Fibroblast of pulmonary artery (primary cell): ENCODE results near the gene FCN3.
A peak's percentile ranks its signal among the peaks of the same experiment; 100 is the strongest.

Experiments
- DNase-seq: peaks from one replicate; pipeline ENCODE4 v3.0.0-alpha.2; 2010; ENCODE audit warnings: low read depth
- H3K4me3 ChIP-seq: replicated peaks from 2 replicates; pipeline ENCODE4 v1.5.1; 2011; ENCODE audit warnings: low read depth, mild to moderate bottlenecking, control low read depth, low read length, moderate library complexity
- CTCF ChIP-seq: IDR thresholded peaks from 2 replicates; pipeline ENCODE4 v1.5.1; 2011; ENCODE audit warnings: mild to moderate bottlenecking, control low read depth, low read length, inconsistent platforms; ENCODE audit errors: missing control alignments

The FCN3 gene

DNA sequence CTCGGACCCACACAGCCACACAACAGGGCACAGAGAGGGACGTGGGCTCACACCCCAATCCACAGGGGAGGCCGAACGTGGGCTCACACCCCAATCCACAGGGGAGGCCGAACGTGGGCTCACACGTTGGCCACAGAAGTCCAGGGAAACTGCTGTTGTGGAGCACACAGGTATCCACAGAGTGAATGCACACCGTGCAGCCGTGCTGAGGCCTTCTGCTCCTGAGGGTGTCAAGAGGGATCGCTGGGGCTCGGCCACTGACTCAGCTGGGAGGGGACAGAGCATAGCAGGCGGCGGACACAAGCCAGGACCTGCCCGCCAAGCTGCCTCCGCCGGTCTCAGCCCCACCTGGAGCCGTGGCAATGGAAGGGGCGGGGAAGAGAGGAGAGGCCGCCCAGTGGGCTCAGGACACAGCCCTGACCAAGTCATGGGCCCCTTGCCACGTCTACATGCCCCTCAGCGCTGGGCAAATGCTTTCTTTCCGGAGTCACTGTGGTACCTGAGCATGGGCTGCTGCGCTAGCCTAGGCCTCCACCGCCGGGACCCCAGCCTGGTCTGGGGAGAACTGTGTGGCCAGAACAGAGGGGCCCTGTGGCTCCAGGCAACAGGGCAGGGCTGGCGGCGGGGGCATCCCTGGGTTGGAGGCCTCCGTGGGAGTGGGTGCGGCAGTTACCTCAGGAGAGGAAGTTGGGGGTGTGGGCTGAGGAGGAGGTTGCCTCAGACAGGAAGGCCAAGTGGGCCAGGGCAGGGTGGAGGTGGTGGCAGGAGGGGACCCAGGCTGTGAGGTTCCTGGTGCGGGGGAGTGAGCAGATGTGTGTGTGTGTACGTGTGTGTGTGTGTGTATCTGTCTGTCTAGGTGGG, 31.6 kb downstream of the FCN3 start:
- no peak overlapping the region for H3K4me3 ChIP-seq
- DNase-seq: no peak
- no peak for TF ChIP-seq CTCF

DNA sequence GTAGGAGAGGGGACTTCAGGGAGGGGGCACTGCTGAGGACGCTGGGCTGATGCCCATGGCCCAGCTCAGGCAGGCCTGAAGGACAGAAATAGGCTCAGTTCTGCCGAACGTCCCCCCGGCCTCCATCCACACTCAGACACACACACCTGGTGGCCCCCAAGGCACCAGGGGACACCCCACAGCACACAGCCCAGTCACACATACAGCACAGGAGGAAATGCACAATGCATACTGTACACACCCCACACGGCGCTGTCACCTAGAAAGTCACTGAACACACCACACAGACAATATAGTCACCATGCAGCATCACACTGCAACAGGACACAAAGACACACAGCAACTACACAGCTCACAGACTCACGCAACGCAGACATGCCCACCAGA, 32.2 kb downstream of the FCN3 start:
- no peak for TF ChIP-seq CTCF
- no peak overlapping the region for H3K4me3 ChIP-seq
- DNase-seq: no peak

GRCh38 chr1:27341525-27342252, 32.9 kb downstream of the FCN3 start, which contains the start of gene SYTL1:
Gene SYTL1, plus strand, starts transcription at chr1:27342022. Its CDS starts 3,313 bp downstream, at chr1:27345335.
- peak; percentile 68 for DNase-seq
- no peak for TF ChIP-seq CTCF
- H3K4me3 ChIP-seq: no peak within 1 kb of the TSS

DNA sequence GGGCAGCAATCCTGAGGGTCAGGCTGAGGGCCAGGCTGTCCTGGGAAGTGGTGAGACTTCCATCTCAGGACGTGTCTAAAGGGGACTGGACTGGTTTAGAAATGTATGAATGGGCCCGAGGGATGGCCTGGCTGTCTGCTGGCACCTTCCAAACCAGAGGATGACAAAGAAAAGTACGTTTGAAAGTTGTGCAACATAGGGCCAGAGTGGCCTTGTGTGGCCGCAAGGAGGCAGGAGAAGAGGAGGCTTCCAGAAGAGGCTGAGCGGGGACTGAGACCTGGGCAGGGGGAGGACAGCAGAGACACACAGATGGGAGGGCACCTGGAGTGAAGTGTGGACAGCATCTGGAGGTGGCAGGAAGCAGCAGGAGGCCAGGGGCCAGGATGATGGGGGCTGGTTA, 35.4 kb downstream of the FCN3 start:
- no peak overlapping the region for H3K4me3 ChIP-seq
- DNase-seq: no peak
- TF ChIP-seq CTCF: no peak

GRCh38 chr1:27338751-27339150, 35.9 kb downstream of the FCN3 start:
- DNase-seq: no peak
- no peak overlapping the region for H3K4me3 ChIP-seq
- TF ChIP-seq CTCF: no peak

DNA sequence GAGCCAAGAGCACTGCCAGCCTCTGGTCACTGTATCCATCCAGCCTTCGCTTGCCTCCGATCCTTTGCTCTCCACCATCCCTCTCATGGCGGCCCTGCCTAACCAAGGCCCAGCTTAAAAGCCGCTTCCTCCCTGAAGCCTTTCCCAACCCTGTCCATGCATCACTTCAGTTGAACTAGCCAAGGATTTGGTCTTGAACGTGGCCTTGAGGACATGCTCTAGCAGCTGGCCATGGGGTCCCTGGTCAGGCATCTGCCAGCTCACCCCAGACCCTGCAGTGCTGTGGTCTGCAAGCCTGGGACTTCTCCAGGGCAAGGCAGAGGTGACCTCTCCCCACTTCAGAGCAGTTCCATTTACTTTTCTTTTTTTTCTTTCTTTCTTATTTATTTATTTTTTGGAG, 37.9 kb downstream of the FCN3 start:
- TF ChIP-seq CTCF: no peak
- no peak overlapping the region for H3K4me3 ChIP-seq
- DNase-seq: no peak
